Nephron (organoid): ENCODE results near the gene SLC1A1.

Experiments used
- H3K27ac Mint-ChIP-seq, 3 experiments: 2 replicates each; pipeline ENCODE4 v1.8.0; 2020; ENCODE audit warnings: mixed read lengths in 3 of 3, mild to moderate bottlenecking in 2 of 3, moderate library complexity in 1 of 3
- H3K27me3 Mint-ChIP-seq: 2 replicates; pipeline ENCODE4 v1.8.0; 2021; ENCODE audit warnings: low read depth, mild to moderate bottlenecking, moderate library complexity, mixed read lengths
- H3K36me3 Mint-ChIP-seq: 2 replicates; pipeline ENCODE4 v1.8.0; 2020; ENCODE audit warnings: low read depth, mixed read lengths
- H3K4me1 Mint-ChIP-seq: 2 replicates; pipeline ENCODE4 v1.8.0; 2020; ENCODE audit warnings: mixed read lengths
- H3K4me3 Mint-ChIP-seq, 3 experiments: 2 replicates each; pipeline ENCODE4 v1.8.0; 2020; ENCODE audit warnings: mild to moderate bottlenecking in 3 of 3, mixed read lengths in 3 of 3, moderate library complexity in 2 of 3
- H3K9me3 Mint-ChIP-seq: 2 replicates; pipeline ENCODE4 v1.8.0; 2020; ENCODE audit warnings: mixed read lengths
- CTCF ChIP-seq, 3 experiments: fragments of 200-600 bp; sonication (generic); IDR thresholded peaks; one replicate each; pipeline ENCODE4 v1.5.0; 2021; ENCODE audit warnings: antibody characterized with exemption in 3 of 3; ENCODE audit not compliant: unreplicated experiment in 3 of 3

SLC1A1 gene

GRCh38 chr9:4567601-4568000 lies 77.3 kb downstream of the SLC1A1 start:
- Mint-ChIP-seq H3K27me3 (peaks cover 9% of the 10 kb centered on the region), H3K4me1 (no peaks in the 10 kb centered on the region), H3K36me3 (peaks cover 4% of the 10 kb centered on the region), H3K4me3 (no peak overlapping the region), H3K9me3 (no peaks in the 10 kb centered on the region), H3K27ac (no peak overlapping the region)
- no peak for TF ChIP-seq CTCF (IDR thresholded peaks at IDR 0.05; ENCODE audit: unreplicated experiment in 3 of 3)

- TF ChIP-seq CTCF (IDR thresholded peaks at IDR 0.05; ENCODE audit: unreplicated experiment in 3 of 3), result no peak
- Mint-ChIP-seq H3K36me3 (peaks cover 4% of the 10 kb centered on the region), H3K27ac (no peak overlapping the region), H3K9me3 (no peaks in the 10 kb centered on the region), H3K4me1 (peaks cover 5% of the 10 kb centered on the region), H3K27me3 (peaks cover 5% of the 10 kb centered on the region), H3K4me3 (no peak overlapping the region)
These were observed 78.8 kb downstream of the SLC1A1 start for GRCh38 chr9:4569101-4569500.

- peaks cover 5% of the 10 kb centered on the region for H3K27me3 Mint-ChIP-seq
- no peak overlapping the region for H3K27ac Mint-ChIP-seq
- peaks cover 9% of the 10 kb centered on the region for H3K4me1 Mint-ChIP-seq
- H3K36me3 Mint-ChIP-seq, result no peaks in the 10 kb centered on the region
- no peaks in the 10 kb centered on the region for H3K9me3 Mint-ChIP-seq
- no peak for TF ChIP-seq CTCF (IDR thresholded peaks at IDR 0.05; ENCODE audit: unreplicated experiment in 3 of 3)
- no peak overlapping the region for H3K4me3 Mint-ChIP-seq
These were observed 82.0 kb downstream of the SLC1A1 start for GRCh38 chr9:4572184-4572826.

GRCh38 chr9:4573176-4573575 lies 82.9 kb downstream of the SLC1A1 start:
- Mint-ChIP-seq H3K4me3 (no peak overlapping the region), H3K36me3 (no peaks in the 10 kb centered on the region), H3K27me3 (peaks cover 5% of the 10 kb centered on the region), H3K27ac (no peak overlapping the region), H3K4me1 (peaks cover 9% of the 10 kb centered on the region), H3K9me3 (no peaks in the 10 kb centered on the region)
- no peak for TF ChIP-seq CTCF (IDR thresholded peaks at IDR 0.05; ENCODE audit: unreplicated experiment in 3 of 3)

GRCh38 chr9:4573634-4574389 lies 83.5 kb downstream of the SLC1A1 start:
- Mint-ChIP-seq H3K27ac (no peak overlapping the region), H3K27me3 (peaks cover 5% of the 10 kb centered on the region), H3K4me3 (no peak overlapping the region), H3K36me3 (no peaks in the 10 kb centered on the region), H3K9me3 (no peaks in the 10 kb centered on the region), H3K4me1 (peaks cover 9% of the 10 kb centered on the region)
- TF ChIP-seq CTCF (IDR thresholded peaks at IDR 0.05; ENCODE audit: unreplicated experiment in 3 of 3), result no peak
